Measurements from ENCODE around the gene FRMPD4. TPM values are rescaled to one million over a fixed set of nuclear protein-coding genes. Genes with fewer than 3 reads are reported as not detected.

Gene FRMPD4
- total RNA-seq, 1 donor from 2014 or later = 1.7 TPM

- Mint-ChIP-seq H3K4me1 (ENCODE audit: unreplicated experiment) (peaks cover 10% of the 10 kb centered on the region), H3K9me3 (ENCODE audit: unreplicated experiment) (peaks cover 12% of the 10 kb centered on the region), H3K36me3 (ENCODE audit: unreplicated experiment) (no peaks in the 10 kb centered on the region), H3K27ac (ENCODE audit: unreplicated experiment) (no peak overlapping the region), H3K27me3 (ENCODE audit: unreplicated experiment) (no peaks in the 10 kb centered on the region), H3K4me3 (ENCODE audit: unreplicated experiment) (no peak overlapping the region)
- TF ChIP-seq, protein P1, sequence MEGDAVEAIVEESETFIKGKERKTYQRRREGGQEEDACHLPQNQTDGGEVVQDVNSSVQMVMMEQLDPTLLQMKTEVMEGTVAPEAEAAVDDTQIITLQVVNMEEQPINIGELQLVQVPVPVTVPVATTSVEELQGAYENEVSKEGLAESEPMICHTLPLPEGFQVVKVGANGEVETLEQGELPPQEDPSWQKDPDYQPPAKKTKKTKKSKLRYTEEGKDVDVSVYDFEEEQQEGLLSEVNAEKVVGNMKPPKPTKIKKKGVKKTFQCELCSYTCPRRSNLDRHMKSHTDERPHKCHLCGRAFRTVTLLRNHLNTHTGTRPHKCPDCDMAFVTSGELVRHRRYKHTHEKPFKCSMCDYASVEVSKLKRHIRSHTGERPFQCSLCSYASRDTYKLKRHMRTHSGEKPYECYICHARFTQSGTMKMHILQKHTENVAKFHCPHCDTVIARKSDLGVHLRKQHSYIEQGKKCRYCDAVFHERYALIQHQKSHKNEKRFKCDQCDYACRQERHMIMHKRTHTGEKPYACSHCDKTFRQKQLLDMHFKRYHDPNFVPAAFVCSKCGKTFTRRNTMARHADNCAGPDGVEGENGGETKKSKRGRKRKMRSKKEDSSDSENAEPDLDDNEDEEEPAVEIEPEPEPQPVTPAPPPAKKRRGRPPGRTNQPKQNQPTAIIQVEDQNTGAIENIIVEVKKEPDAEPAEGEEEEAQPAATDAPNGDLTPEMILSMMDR (IDR thresholded peaks at IDR 0.05) = no peak
- no peak for DNase-seq (ENCODE audit: extremely low spot score, unreplicated experiment)
Measured at GRCh38 chrX:12210196-12210815, 72.0 kb downstream of the FRMPD4 start.

DNA sequence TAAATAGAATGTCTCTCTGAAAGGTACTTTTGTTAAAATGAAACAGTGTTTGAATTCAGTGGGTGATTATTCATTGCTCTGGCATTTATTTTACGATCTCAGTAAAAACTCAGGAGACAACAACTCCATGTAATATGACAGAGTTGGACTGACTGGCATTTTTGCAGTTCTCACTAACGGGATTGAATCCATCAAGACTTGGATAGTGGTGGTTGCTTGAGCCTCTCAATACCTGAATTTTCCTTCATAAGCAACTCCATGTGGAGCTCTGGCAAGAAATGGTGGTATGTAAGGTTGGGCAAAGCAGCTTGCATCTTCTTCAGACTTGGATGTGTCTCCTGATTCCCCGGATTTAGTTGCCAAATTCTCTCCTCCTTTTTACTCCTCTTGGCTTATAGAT lies 72.7 kb downstream of the FRMPD4 start:
- Mint-ChIP-seq H3K36me3 (ENCODE audit: unreplicated experiment) (no peaks in the 10 kb centered on the region), H3K4me3 (ENCODE audit: unreplicated experiment) (no peak overlapping the region), H3K9me3 (ENCODE audit: unreplicated experiment) (peaks cover 14% of the 10 kb centered on the region), H3K27ac (ENCODE audit: unreplicated experiment) (no peak overlapping the region), H3K4me1 (ENCODE audit: unreplicated experiment) (peaks cover 10% of the 10 kb centered on the region), H3K27me3 (ENCODE audit: unreplicated experiment) (no peaks in the 10 kb centered on the region)
- TF ChIP-seq, protein P1 (IDR thresholded peaks at IDR 0.05) = no peak
- DNase-seq (ENCODE audit: extremely low spot score, unreplicated experiment) = no peak

GRCh38 chrX:12223650-12224049 lies 85.4 kb downstream of the FRMPD4 start:
- peaks cover 11% of the 10 kb centered on the region for H3K9me3 Mint-ChIP-seq (ENCODE audit: unreplicated experiment)
- no peaks in the 10 kb centered on the region for H3K27me3 Mint-ChIP-seq (ENCODE audit: unreplicated experiment)
- H3K36me3 Mint-ChIP-seq (ENCODE audit: unreplicated experiment) = no peaks in the 10 kb centered on the region
- TF ChIP-seq, protein P1 (IDR thresholded peaks at IDR 0.05) = no peak
- no peak overlapping the region for H3K4me3 Mint-ChIP-seq (ENCODE audit: unreplicated experiment)
- DNase-seq (ENCODE audit: extremely low spot score, unreplicated experiment) = no peak
- H3K4me1 Mint-ChIP-seq (ENCODE audit: unreplicated experiment) = peaks cover 4% of the 10 kb centered on the region
- H3K27ac Mint-ChIP-seq (ENCODE audit: unreplicated experiment) = no peak overlapping the region

- Mint-ChIP-seq H3K27me3 (ENCODE audit: unreplicated experiment) (no peaks in the 10 kb centered on the region), H3K27ac (ENCODE audit: unreplicated experiment) (no peak overlapping the region), H3K4me1 (ENCODE audit: unreplicated experiment) (peaks cover 4% of the 10 kb centered on the region), H3K4me3 (ENCODE audit: unreplicated experiment) (no peak overlapping the region), H3K9me3 (ENCODE audit: unreplicated experiment) (peaks cover 11% of the 10 kb centered on the region), H3K36me3 (ENCODE audit: unreplicated experiment) (no peaks in the 10 kb centered on the region)
- no peak for DNase-seq (ENCODE audit: extremely low spot score, unreplicated experiment)
- TF ChIP-seq, protein P1 (IDR thresholded peaks at IDR 0.05) = no peak
Measured at GRCh38 chrX:12225107-12225506, 86.8 kb downstream of the FRMPD4 start.

GRCh38 chrX:12227412-12228041 lies 89.3 kb downstream of the FRMPD4 start:
- Mint-ChIP-seq H3K27ac (ENCODE audit: unreplicated experiment) (no peak overlapping the region), H3K27me3 (ENCODE audit: unreplicated experiment) (no peaks in the 10 kb centered on the region), H3K36me3 (ENCODE audit: unreplicated experiment) (no peaks in the 10 kb centered on the region), H3K4me3 (ENCODE audit: unreplicated experiment) (no peak overlapping the region), H3K9me3 (ENCODE audit: unreplicated experiment) (peaks cover 16% of the 10 kb centered on the region), H3K4me1 (ENCODE audit: unreplicated experiment) (peaks cover 4% of the 10 kb centered on the region)
- TF ChIP-seq, protein P1 (IDR thresholded peaks at IDR 0.05) = no peak
- no peak for DNase-seq (ENCODE audit: extremely low spot score, unreplicated experiment)

Data from osteocyte (in vitro differentiated cells).